ENCODE measurements around the gene TRIM17.

Gene TRIM17

DNA sequence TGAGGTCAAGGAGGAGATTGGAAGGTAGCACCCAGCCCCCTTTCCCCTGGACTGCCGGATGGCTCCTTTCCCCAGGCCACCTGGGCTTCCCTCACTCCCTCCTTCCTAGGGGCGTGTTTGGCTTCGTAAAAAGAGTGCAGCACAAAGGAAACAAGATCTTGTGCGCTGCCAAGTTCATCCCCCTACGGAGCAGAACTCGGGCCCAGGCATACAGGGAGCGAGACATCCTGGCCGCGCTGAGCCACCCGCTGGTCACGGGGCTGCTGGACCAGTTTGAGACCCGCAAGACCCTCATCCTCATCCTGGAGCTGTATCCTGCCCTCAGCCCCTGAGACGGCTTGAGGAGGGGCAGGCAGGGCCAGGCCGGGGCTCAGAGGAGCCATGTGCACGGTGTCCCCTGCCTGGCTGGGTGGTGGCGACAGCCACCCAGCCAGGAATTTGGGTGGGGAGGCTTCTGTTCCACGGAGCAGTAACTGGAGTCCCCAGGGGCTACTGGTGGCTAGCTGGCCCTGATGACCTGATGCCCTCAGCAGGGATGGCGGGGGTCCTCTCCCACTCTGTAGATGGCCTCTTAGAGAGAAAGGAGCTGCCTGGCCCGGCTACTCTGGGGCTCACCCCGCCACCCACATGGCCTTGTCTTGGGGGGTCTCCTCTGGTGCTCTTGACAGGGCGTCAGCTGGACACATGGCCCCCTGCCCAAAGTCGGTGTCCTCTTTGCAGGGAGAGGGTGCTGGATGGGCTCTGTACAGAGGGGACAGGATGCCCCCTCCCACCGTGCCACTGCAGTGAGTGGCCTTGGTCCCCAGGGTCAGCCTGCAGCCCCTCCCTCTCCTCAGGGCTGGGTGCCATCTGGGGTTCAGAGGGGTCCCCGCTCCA lies 49.6 kb downstream of the TRIM17 start:
- DNase-seq: no peak

DNA sequence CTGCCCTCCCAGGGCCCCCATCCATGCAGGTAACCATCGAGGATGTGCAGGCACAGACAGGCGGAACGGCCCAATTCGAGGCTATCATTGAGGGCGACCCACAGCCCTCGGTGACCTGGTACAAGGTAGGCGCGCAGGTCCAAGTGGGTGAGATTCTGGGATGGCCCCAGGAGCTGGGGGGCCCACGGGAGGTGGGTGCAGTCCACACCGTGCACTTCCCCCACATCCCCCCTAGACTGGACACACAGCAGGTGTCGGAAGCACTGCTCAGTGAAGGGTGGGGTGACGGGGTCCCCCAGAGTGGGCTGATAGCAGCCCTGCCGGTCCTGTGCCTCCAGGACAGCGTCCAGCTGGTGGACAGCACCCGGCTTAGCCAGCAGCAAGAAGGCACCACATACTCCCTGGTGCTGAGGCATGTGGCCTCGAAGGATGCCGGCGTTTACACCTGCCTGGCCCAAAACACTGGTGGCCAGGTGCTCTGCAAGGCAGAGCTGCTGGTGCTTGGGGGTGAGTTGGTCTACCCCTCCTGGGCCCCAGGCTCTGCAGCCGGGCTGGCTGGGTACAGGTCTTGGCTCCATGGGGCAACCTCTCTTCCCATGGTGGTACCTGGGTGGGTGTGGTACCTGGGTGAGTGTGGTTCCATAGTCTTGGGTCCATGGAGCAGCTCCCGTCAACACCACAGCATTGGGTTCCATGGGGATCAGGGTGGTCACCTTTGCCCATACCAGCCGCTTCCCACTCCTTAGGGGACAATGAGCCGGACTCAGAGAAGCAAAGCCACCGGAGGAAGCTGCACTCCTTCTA lies 50.4 kb downstream of the TRIM17 start:
- no peak for DNase-seq

DNA sequence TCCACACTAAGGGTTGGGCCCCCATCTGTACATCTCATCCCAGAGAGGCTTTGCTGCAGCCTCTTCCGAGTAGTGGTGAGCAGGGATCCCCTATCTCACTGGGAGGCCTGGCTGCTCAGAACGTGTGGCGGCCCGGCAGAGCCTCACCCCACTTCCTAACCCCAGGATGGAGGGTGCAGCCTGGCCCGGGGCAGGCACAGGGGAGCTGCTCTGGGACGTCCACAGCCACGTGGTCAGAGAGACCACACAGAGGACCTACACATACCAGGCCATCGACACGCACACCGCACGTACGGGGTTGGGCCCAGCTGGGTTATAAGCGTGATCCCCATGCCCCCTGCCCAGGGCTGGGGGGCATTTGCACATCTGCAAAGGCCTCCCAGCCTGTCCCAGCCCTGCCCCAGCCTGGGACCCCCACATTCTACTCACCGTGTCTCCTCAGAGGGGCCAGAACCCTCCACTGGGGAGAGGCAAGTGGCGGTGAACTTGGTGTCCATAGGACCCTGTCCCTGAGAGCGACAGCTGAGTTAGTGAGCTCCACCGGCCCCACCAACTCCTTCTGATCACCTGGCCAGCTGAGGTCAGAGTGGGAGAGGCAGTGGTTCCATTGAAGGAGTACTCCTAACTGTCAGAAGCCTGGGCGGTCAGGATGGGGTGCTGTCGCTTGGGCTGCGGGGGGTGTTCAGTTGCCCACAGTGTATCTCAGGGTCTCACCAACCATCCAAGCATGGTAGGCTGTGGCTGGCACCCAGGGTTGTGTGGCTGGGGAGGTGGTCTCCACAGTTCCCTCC lies 51.2 kb downstream of the TRIM17 start:
- DNase-seq: no peak

DNA sequence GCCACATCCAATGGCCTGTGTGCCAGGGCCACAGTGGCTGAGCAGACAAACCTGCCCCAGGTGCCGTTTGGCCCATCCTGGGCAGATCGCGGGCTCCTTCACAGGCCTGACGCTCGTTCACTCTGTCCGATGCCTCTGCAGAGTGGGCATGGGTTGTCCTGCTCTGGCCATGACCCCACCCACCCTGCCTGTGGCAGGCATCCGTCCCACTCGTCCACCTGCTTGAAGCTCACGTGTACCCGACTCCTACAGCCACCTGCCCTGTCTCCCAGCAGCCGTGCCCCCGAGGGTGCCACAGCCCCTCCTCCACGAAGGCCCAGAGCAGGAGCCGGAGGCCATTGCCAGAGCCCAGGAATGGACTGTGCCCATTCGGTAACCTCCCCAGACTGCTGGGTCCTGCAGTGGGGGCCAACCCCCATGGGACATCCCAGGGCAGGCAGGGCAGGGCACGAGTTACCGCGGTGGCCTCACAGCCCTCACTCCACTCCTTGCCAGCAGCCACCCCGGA lies 51.9 kb downstream of the TRIM17 start:
- no peak for DNase-seq

DNA sequence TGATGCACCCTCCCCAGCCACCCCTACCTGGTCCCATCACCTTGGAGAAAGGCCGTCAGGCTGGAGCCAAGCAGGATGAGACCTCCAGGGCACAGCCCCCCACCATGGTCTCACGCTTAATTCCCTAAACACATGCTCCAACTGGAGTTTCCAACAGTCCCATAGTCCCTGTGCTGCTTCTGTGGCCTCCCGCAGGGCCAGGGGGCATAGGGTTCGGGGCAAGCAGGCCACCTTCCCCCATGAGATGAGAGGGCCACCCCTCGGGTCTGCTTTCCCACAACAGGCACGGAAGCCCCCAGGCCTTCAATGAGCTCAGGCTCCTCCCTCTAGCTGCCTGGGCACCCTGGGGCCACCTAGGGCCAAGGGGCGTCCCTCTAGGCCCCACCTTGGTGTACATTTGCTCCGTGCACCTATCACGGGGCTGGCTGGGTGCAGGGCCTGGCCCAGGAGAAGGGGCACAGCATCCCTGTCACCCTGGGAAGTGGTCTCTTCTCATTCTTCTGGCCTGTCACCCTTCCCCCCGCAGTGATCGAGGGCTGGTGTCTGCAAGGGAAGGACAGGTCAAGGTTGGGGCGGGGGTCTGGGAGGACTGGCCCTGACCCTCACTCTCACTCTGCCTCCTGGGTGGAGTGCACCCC lies 52.5 kb downstream of the TRIM17 start:
- no peak for DNase-seq

DNA sequence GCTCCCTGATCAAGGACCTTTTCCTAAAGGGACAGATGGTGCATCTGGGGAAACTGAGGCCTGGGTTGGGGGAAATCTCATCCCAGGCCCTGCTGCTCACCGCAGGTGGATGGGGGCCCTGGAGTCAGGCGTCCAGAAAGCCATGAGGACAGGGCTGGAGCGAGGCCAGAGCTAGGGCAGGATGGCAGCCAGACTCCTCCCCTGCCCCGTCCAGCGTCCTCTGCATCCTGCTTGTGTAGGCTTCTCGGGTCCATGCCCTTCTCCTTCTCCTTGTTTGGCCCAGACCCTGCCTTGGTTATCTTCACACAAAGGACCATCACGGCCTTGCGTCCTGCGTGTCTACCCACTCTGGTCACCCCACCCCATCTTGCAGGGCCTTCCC lies 53.0 kb downstream of the TRIM17 start:
- no peak for DNase-seq

DNA sequence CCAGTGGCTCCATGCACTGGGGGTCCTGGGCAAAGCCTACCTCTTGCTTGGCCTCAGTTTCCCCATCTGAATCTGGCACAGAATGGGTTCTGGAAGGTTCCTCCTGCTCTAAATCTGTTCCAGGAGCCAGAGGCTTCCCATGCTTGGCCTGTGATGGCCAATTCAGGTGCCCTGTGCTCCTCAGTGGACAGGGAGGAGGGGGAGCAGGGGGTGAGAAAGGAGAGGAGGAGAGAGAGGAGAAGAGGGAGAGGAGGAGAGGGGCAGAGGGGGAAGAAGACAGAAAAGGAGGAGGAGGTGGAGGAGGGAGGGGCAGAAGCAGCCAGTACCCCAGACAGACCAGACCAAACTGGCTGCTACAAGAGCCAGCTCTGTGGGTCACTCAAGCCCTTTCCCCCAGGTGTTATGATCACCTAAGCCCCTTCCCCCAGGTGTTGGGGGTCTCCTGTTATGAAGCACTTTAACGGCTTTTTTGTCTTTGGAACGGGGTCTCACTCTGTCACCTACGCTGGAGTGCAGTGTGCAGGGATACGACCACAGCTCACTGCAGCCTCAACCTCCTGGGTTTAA lies 53.7 kb downstream of the TRIM17 start:
- no peak for DNase-seq

DNA sequence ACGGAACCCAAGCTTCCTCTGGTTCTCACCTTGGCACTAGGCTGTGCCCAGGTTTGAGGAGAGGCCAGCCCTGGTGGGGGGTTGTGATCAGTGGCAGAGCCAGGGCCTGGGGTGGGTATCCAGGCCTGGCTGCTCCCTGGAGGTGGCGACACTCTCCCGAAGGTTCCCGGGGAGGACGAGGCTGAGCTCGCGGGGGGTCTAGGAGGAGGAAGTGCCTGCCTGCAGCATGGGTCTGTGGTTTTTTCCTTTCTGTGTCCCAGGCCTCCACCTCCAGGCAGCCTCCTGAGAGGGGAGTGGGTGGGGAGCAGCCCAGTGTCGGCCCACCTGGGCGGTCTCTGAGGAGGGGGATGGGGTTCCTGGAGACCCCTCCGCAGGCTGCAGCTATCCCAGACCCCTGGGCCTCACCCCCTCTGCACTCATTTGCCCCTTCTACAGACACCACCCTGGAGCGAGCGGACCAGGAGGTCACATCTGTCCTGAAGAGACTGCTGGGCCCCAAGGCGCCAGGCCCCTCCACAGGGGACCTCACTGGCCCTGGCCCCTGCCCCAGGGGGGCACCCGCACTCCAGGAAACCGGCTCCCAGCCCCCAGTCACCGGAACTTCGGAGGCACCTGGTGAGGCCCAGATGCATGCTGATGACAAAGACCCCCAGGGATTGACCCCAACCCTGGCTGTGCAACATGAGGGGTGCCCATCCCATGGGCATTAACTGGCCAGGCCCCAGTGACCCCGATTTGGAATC lies 54.3 kb downstream of the TRIM17 start:
- no peak for DNase-seq

DNA sequence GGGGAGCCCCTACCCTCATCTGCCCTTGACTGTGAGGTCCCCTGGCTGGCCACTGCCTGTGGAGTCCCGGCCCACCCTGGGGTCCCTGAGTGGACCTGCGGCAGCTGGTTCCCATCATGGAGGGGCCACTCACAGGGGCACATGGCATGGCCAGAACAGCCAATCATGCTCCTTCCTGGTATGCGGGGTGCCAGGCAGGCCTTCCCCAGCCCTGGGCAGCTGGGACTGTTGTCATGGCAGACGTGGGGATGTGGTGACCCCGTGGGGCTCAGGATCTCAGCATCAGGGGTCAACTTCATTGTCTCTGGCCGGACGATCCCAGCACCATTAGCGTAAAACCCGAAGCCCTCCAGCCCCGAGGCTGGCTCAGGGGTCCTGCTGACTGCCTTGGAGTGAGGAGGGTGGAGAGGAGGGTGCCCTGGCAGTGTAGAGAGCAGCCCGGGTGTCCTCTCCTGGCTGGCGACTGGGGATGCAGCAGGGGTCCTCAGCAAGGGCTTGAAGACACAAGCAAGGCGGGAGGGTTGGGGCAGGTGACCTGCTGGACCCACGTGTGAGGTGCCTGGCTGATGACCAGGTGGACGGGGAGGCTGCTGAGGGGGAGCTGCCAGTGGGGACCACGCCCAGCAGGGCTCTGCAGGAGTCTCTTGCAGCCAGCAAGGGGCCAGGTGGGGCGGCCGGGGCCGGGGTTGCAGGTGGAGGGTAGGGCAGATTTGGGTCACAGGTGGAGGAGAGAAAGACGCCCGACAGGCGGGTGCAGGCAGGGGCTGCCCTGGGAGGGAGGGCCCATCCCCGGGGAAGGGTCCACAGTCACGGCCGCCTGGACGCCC lies 55.1 kb downstream of the TRIM17 start:
- no peak for DNase-seq

DNA sequence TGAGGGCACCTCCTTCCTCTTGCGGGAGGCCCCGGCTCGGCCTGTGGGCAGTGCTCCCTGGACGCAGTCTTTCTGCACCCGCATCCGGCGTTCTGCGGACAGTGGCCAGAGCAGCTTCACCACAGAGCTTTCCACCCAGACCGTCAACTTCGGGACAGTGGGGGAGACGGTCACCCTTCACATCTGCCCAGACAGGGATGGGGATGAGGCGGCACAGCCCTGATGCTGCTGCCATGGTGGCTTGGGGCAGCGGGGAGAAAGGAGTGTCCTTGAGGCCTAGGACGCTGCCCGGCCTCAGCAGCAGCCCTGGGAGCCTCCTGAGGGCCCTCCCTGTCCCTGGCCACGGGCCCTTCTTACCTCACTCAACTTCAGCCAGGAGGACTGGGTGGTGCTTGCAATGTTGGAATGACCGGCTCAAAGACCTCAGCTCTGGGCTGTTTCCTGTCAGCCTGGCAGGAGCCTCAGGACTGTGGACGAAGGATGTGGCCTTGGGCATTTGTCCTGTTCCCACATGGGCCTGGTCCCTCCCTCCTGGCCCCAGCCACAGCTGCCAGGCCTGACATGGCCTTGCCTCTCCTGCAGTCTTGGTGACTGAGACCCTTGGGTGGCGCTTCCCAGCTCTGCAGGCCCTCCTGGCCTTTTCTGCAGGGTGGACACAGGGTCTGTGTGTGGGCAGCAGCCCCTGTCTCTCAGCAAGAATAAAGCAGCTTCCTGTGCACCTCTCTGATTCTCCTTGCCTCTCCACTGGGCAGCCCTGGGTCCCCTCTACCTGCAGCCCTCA lies 55.9 kb downstream of the TRIM17 start:
- DNase-seq: no peak

DNA sequence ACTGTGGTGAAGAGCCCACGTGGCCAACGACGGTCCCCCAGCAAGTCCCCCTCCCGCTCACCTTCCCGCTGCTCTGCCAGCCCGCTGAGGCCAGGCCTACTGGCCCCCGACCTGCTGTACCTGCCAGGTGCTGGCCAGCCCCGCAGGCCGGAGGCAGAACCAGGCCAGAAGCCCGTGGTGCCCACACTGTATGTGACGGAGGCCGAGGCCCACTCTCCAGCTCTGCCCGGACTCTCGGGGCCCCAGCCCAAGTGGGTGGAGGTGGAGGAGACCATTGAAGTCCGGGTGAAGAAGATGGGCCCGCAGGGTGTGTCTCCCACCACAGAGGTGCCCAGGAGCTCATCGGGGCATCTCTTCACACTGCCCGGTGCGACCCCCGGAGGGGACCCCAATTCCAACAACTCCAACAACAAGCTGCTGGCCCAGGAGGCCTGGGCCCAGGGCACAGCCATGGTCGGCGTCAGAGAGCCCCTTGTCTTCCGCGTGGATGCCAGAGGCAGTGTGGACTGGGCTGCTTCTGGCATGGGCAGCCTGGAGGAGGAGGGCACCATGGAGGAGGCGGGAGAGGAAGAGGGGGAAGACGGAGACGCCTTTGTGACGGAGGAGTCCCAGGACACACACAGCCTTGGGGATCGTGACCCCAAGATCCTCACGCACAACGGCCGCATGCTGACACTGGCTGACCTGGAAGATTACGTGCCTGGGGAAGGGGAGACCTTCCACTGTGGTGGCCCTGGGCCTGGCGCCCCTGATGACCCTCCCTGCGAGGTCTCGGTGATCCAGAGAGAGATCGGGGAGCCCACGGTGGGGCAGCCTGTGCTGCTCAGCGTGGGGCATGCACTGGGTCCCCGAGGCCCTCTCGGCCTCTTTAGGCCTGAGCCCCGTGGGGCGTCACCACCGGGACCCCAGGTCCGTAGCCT lies 56.8 kb downstream of the TRIM17 start:
- DNase-seq: no peak

DNA sequence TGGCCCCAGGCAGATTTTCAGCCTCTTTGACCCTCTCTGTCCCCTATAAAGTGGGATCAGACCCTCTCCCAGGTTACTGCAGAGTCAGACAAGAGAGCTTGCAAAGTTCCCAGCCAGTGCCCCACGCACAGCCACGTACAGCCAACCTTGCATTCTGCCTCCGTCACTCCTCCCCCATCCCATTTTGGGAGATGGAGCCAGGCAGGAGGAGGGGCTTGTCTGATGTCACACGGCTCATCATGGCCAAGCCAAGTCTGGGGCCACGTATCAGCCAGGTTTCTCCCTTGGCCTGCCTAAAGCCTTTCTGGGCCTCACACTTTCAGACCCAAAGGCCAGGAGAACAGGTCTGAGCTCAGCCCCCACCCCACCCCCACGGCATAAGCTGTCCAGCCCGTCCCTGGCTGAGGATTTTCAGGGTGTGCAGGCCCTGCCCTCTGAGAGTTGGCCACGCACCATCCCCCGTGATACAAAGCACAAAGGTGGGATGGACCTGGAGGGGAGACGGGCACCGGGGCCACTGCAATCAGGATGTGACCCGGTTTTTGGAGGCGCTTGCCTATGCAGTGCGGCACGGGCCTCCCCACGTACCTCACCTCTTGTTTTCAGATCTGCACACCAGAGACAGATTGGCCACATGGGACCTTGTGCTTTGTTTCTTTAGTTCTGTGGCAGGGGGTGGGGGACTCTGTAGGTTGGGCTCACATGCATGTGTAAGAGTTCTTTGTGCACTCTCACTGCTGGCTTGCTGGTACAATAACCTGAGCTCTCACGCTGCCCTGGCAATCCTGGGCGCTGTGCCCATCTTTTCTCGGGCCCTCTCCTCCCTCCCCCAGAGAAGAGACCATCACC lies 57.7 kb downstream of the TRIM17 start:
- DNase-seq: no peak

DNA sequence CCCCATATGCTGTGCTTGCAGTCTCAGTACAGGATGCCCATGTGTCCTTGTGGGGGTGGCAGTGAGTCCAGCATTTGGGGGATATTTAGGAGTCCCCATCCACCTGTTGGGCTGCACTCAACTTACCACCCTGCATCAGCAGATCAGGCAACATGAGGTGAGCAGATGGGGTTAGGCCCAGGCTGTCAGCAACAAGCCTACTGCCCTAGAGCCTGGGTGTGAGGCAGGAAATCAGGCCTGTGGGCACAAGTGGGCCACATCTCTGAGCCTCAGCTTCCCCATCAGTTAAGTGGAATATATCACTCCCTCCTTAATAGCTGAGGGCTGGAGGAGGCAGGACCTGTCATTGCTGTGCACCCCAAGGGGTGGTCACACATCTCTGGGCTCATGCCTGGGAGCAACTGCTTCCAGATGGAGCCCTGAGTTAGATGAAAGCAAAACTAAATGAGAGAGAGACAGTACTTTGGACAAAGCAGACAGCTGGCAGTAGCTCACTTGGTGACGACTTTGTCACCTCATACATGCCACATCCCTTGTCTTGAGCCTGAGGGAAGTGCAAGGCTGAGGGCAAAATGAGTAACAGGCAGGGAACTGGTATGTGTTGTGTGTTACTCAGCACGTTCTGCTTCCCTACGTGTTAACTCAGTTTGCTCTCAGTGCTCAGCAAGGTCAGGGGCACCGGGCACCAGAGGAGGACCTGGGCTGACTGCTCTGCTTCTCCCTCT lies 58.5 kb downstream of the TRIM17 start:
- DNase-seq: no peak

All from T1000 (cell line).